GM12801 (cell line): ENCODE results near the gene RPS19BP1.

Source experiments
- TF ChIP-seq, protein P1 (sequence below): IDR thresholded peaks from one replicate; pipeline ENCODE4 v1.5.1; 2011; ENCODE audit warnings: control low read depth; ENCODE audit not compliant: insufficient read length; ENCODE audit errors: extremely low read depth

Gene RPS19BP1

DNA sequence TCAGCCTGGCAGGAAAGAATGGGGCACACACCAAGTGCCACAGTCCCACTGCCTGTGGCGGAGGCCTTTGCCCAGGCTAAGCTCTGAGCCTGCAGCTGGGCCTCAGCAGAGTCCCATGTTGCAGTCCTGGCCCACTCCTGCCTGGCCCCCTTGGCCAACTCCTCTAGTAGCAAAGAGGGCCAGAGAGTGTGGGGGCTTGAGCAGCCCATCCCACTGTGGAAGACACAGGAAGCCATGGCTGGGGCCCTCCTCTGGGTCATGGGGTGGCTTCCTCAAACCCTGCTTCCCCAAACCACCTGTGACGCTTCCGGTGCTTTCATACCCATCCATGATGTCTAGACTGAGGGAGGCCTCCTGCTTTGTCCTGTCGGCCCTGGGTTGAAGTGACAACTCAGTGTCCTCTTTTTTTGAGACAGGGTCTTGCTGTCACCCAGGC is 5.8 kb downstream of the RPS19BP1 start:
- TF ChIP-seq, protein P1, sequence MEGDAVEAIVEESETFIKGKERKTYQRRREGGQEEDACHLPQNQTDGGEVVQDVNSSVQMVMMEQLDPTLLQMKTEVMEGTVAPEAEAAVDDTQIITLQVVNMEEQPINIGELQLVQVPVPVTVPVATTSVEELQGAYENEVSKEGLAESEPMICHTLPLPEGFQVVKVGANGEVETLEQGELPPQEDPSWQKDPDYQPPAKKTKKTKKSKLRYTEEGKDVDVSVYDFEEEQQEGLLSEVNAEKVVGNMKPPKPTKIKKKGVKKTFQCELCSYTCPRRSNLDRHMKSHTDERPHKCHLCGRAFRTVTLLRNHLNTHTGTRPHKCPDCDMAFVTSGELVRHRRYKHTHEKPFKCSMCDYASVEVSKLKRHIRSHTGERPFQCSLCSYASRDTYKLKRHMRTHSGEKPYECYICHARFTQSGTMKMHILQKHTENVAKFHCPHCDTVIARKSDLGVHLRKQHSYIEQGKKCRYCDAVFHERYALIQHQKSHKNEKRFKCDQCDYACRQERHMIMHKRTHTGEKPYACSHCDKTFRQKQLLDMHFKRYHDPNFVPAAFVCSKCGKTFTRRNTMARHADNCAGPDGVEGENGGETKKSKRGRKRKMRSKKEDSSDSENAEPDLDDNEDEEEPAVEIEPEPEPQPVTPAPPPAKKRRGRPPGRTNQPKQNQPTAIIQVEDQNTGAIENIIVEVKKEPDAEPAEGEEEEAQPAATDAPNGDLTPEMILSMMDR: no peak

DNA sequence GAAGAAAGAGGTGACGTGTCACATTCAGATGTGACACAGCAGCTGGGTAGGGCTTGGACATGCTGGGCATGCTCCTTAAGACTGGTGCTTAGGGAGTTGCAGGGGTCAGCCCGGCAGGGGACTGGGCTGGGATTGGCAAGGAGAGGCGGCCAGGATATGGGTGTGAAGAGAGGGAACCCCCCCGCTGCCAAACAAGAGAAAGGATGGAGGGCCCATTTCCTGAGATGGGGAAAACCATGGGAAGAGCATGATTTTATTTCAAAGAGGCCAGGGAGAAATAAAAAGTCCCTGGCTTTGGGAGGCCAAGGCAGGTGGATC is 6.9 kb downstream of the RPS19BP1 start:
- TF ChIP-seq, protein P1: no peak

DNA sequence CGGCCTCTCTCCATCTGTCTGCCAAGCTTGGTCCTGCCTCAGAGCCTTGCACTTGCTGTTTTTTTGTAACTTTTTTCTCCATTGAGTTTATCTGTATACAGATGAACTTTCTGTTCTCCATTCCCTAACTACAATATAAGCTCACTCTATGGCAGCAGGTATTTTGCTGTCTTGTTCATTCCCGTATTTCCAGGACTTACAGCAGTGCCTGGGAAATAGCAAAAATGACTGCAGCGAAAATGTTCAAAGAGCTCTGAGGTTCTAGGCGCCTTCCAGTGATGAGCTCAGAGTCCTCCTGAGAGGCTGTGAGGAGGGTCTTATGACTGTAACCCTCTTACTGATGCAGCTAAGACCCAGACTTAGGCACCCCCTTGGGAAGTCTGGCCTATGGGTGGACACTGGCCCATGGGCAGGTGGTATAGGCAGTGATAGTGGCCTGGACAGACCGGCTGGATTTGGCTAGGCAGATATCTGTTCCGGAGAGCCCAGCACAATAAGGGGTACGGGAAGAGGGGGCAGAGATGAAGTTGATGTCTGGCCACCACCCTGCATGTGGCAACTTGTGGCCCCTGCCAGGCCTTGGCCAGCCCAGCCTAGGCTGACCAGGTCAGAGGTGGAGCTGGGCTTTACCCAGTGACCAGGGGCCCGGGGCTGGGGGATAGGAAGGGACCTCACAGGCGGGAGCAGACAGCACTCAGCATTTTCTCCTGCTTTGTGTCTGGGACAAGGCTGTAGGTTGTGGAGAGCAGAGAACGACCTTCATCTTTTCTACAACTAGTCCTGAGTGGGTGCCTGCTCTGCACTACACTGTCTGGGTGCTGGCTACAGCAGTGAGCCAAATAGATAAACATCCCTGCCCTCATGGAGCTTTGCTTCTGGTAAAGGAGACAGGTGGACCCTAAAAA is 7.5 kb downstream of the RPS19BP1 start:
- TF ChIP-seq, protein P1: no peak

DNA sequence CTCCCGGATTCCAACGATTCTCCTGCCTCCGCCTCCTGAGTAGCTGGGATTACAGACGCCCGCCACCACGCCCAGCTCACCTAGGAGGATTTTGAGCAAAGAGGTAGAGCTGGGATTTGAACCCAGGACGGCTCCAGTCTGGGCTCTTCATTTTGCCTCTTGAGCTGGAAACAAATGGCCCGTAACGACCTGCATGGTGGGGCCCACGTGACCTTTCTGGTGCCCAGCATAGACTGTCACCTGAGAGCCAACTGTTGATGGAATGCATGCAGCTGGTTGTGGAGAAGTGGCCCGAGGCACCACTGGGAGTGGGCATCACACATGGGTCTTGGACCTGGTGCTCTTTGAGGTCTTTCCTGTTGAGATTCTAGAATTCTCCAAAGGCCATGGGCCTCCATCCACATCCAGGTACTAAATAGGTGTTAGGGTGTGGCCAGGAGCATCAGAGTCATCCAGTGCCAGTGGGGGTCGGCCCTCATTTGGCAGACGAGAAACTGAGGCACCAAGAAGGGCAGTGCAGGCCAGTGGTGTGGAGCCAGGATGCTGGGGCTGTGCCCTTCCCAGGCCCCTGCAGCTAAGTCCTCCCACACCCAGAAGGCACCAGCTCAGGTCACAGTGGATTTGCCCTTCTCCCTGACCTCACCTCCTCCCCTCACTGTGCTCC is 8.3 kb downstream of the RPS19BP1 start:
- TF ChIP-seq, protein P1: no peak

DNA sequence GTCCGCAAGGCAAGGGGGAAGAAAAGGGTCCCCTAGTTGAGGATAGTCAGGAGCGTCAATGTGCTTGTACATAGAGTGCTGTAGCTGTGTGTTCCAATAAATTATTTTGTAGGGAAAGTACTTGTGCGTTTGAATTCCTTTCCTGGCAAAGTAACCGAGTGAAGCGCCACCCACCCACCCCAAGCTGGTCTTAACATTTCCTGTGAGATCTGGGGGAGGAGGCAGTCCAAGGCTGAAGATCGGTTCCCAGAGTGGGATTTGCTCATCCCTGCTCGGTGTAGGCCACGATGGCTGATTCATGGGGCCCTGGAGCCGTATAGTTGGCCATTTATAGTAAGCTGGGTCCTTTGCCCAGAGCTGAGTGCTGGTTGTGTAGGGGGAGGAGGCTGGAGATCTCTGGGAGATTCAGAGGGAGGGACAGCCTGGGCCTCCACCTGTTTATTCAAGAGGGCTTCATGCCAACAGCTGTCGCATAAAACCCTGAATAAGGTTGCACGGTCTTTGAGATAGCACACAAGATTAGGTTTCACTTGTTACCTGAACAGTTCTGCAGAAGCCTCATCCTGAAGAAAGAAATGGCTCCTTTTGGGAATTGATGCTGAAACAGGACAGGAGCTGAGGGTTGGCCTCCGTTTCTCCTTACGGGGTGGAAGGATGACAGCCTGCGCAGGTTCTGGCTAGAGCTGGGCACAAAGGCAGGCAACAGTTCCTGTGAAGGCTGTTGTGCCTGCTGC is 9.8 kb downstream of the RPS19BP1 start:
- TF ChIP-seq, protein P1: no peak

DNA sequence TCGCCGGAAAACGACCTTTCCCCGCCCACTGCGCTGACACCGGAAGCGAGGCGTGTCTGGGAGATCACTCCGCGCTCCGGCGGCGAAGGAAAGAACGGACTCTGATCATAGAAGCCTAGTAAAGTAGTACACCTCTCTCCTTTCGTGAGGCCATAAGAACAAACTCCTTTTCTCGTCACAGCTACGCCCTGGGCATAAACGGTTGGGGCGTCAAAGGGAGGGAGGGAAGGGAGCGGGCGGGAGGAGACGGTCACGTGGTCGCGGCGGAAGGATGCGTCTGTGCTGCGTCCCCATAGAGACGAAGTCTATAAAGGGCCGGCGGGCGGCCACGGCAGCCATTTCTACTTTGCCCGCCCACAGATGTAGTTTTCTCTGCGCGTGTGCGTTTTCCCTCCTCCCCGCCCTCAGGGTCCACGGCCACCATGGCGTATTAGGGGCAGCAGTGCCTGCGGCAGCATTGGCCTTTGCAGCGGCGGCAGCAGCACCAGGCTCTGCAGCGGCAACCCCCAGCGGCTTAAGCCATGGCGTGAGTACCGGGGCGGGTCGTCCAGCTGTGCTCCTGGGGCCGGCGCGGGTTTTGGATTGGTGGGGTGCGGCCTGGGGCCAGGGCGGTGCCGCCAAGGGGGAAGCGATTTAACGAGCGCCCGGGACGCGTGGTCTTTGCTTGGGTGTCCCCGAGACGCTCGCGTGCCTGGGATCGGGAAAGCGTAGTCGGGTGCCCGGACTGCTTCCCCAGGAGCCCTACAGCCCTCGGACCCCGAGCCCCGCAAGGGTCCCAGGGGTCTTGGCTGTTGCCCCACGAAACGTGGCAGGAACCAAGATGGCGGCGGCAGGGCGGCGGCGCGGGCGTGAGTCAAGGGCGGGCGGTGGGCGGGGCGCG is 12.1 kb downstream of the RPS19BP1 start, which contains the start of gene ATF4:
TSS of gene ATF4 (plus strand) at position 337 of the 880 bp plus-strand sequence. CDS start 884 bp downstream, outside the sequence.
- TF ChIP-seq, protein P1: no peak
